SK-N-SH (cell line): ENCODE measurements around the gene SLC6A2. TPM values are rescaled to one million over a fixed set of nuclear protein-coding genes. Genes with fewer than 3 reads are reported as not detected.
A peak's percentile ranks its signal among the peaks of the same experiment; 100 is the strongest.

Experiments used
- CTCF ChIA-PET: fragments of 300-600, 350-600 bp; formaldehyde crosslinking; extraction: SDS; loops from one replicate; lab custom pipeline; 2021; lab: Yijun Ruan, JAX
- POLR2A ChIA-PET: fragments of 350-600 bp; sonication (Branson Sonifier 250); formaldehyde crosslinking; extraction: SDS; loops from one replicate; lab custom pipeline; 2020; ENCODE audit warnings: antibody characterized with exemption, inconsistent platforms; lab: Yijun Ruan, JAX
- DNase-seq: peaks from one replicate; pipeline ENCODE4 v3.0.0; 2012
- H2AFZ ChIP-seq: fragments of 200-600 bp; sonication (generic); 2 replicates; pipeline ENCODE4 v1.8.1; 2016; ENCODE audit warnings: antibody characterized with exemption, mild to moderate bottlenecking, low read depth
- H3F3A ChIP-seq: fragments of 200-600 bp; sonication (generic); replicated peaks from 2 replicates; pipeline ENCODE3; 2016; ENCODE audit warnings: antibody characterized with exemption, mild to moderate bottlenecking; ENCODE audit not compliant: insufficient read depth
- H3K27ac ChIP-seq, 2 experiments: fragments of 200-500 bp in 1 of 2; fragments of 200-600 bp in 1 of 2; sonication (Bioruptor generic) in 1 of 2; sonication (generic), shearing (Covaris generic) in 1 of 2; 2 replicates each; pipeline versions ENCODE4 v1.5.1 to v1.6.1; 2014 to 2016; ENCODE audit warnings: low read depth in 2 of 2, inconsistent platforms in 1 of 2, low read length in 1 of 2, mild to moderate bottlenecking in 1 of 2, mixed read lengths in 1 of 2
- H3K27me3 ChIP-seq: fragments of 200-600 bp; sonication (generic), shearing (Covaris generic); 2 replicates; pipeline ENCODE4 v1.6.1; 2016; ENCODE audit warnings: mixed run types; ENCODE audit not compliant: insufficient read depth
- H3K36me3 ChIP-seq, 2 experiments: fragments of 200-500 bp in 1 of 2; fragments of 200-600 bp in 1 of 2; sonication (Bioruptor generic) in 1 of 2; sonication (generic) in 1 of 2; replicated peaks in 1 of 2; 2 replicates each; pipeline versions ENCODE3 to v1.5.1; 2014 to 2016; ENCODE audit warnings: low read length in 1 of 2, mild to moderate bottlenecking in 1 of 2; ENCODE audit not compliant: insufficient read depth in 2 of 2, control insufficient read depth in 1 of 2
- H3K4me1 ChIP-seq, 2 experiments: fragments of 200-500 bp in 1 of 2; fragments of 200-600 bp in 1 of 2; sonication (Bioruptor generic) in 1 of 2; sonication (generic), shearing (Covaris generic) in 1 of 2; 2 replicates each; pipeline versions ENCODE4 v1.5.1 to v1.6.1; 2014 to 2016; ENCODE audit warnings: low read depth in 1 of 2, low read length in 1 of 2, mixed run types in 1 of 2; ENCODE audit not compliant: insufficient read depth in 2 of 2, control insufficient read depth in 1 of 2
- H3K4me2 ChIP-seq: fragments of 200-600 bp; sonication (generic), shearing (Covaris generic); 2 replicates; pipeline ENCODE4 v1.6.1; 2017; ENCODE audit warnings: mixed run types
- H3K4me3 ChIP-seq, 2 experiments: fragments of 200-500 bp in 1 of 2; fragments of 200-600 bp in 1 of 2; sonication (Bioruptor generic) in 1 of 2; sonication (generic), shearing (Covaris generic) in 1 of 2; 2 replicates each; pipeline versions ENCODE4 v1.5.1 to v1.8.1; 2014 to 2016; ENCODE audit warnings: low read depth in 2 of 2, inconsistent platforms in 1 of 2, low read length in 1 of 2, mild to moderate bottlenecking in 1 of 2, mixed read lengths in 1 of 2, moderate library complexity in 1 of 2
- H3K79me2 ChIP-seq: fragments of 200-600 bp; sonication (generic); 2 replicates; pipeline ENCODE4 v1.8.1; 2017; ENCODE audit warnings: mild to moderate bottlenecking; ENCODE audit not compliant: insufficient read depth
- H3K9ac ChIP-seq: fragments of 200-600 bp; sonication (generic); 2 replicates; pipeline ENCODE4 v1.6.1; 2017; ENCODE audit warnings: mixed run types
- H3K9me2 ChIP-seq: fragments of 200-600 bp; sonication (generic); 2 replicates; pipeline ENCODE4 v1.6.1; 2017; ENCODE audit warnings: mixed run types
- H3K9me3 ChIP-seq: fragments of 200-600 bp; sonication (generic); 2 replicates; pipeline ENCODE4 v1.6.1; 2017; ENCODE audit warnings: mixed run types, mild to moderate bottlenecking, moderate library complexity
- H4K20me1 ChIP-seq: fragments of 200-600 bp; sonication (generic); 2 replicates; pipeline ENCODE4 v1.6.1; 2017; ENCODE audit warnings: mild to moderate bottlenecking, mixed run types; ENCODE audit not compliant: insufficient read depth
- CHD2 ChIP-seq: fragments of 150-350 bp; IDR thresholded peaks from 2 replicates; pipeline ENCODE4 v1.6.1; 2018; ENCODE audit warnings: low read length; ENCODE audit not compliant: partially characterized antibody
- FOSL2 ChIP-seq: IDR thresholded peaks from 2 replicates; pipeline ENCODE4 v1.4.0; 2012; ENCODE audit warnings: low read depth, mild to moderate bottlenecking, moderate library complexity, borderline replicate concordance
- FOXJ3 ChIP-seq: sonication (generic); formaldehyde crosslinking; IDR thresholded peaks from 2 replicates; pipeline ENCODE4 v1.5.1; 2020; ENCODE audit warnings: mild to moderate bottlenecking, missing genetic modification reagents
- GABPA ChIP-seq: IDR thresholded peaks from 2 replicates; pipeline ENCODE4 v1.4.0; 2012; ENCODE audit warnings: low read depth, mild to moderate bottlenecking
- IRF3 ChIP-seq: fragments of 150-350 bp; IDR thresholded peaks from 2 replicates; pipeline ENCODE4 v1.6.1; 2016; ENCODE audit warnings: mild to moderate bottlenecking, low read depth, low read length
- JUND ChIP-seq: IDR thresholded peaks from 2 replicates; pipeline ENCODE4 v1.4.0; 2012
- MEF2A ChIP-seq: IDR thresholded peaks from 2 replicates; pipeline ENCODE4 v1.4.0; 2012; ENCODE audit warnings: low read depth, borderline replicate concordance
- NRF1 ChIP-seq: IDR thresholded peaks from 2 replicates; pipeline ENCODE4 v1.6.1; 2012; ENCODE audit warnings: low read depth, mild to moderate bottlenecking, low read length
- POLR2AphosphoS5 ChIP-seq: IDR thresholded peaks from 2 replicates; pipeline ENCODE4 v1.6.1; 2012; ENCODE audit warnings: low read depth, low read length
- RCOR1 ChIP-seq: fragments of 150-350 bp; IDR thresholded peaks from 2 replicates; pipeline ENCODE4 v1.6.1; 2017; ENCODE audit warnings: antibody characterized with exemption, low read length
- REST ChIP-seq: IDR thresholded peaks from 2 replicates; pipeline ENCODE4 v1.6.1; 2012; ENCODE audit warnings: mild to moderate bottlenecking, low read depth, low read length, moderate library complexity
- RFX5 ChIP-seq: IDR thresholded peaks from 2 replicates; pipeline ENCODE4 v1.6.1; 2012; ENCODE audit warnings: mild to moderate bottlenecking, improper control_type of control experiment, low read length
- SMC3 ChIP-seq: IDR thresholded peaks from 2 replicates; pipeline ENCODE4 v1.6.1; 2012; ENCODE audit warnings: low read depth, low read length, improper control_type of control experiment
- TAF1 ChIP-seq: IDR thresholded peaks from 2 replicates; pipeline ENCODE4 v1.6.1; 2012; ENCODE audit warnings: low read depth, mild to moderate bottlenecking, low read length, moderate library complexity, borderline replicate concordance
- USF1 ChIP-seq: IDR thresholded peaks from 2 replicates; pipeline ENCODE4 v1.4.0; 2012; ENCODE audit warnings: low read depth, borderline replicate concordance
- WGBS: methylation state at CpG from one replicate; pipeline ENCODE4 v1.1.6; 2017; ENCODE audit warnings: low lambda C conversion rate; 5-methylcytosine and 5-hydroxymethylcytosine counted together
- polyA plus RNA-seq, 3 experiments: library from polyadenylated mRNA; depleted of rRNA; stranded (reverse); fragments of >200 nt; gene quantifications; 2 replicates each; pipeline ENCODE4 v1.2.3, GENCODE V29; 2012
- TF ChIP-seq, protein P1 (sequence below): IDR thresholded peaks from 2 replicates; pipeline ENCODE4 v1.4.0; 2012; ENCODE audit warnings: low read depth

SLC6A2 gene
- polyA plus RNA-seq, 1 of the 3 experiments (the other 2 are of a cell fraction), result 3.3 TPM

DNA sequence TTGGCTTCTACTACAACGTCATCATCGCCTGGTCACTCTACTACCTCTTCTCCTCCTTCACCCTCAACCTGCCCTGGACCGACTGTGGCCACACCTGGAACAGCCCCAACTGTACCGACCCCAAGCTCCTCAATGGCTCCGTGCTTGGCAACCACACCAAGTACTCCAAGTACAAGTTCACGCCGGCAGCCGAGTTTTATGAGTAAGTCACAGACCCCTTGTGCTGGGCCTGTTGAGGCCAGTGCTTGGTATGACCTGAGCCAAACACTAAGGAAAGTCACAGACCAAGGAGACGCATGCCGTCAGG is 16.1 kb downstream of the SLC6A2 start:
- ChIA-PET CTCF (no interaction called here), POLR2A (interaction anchor here (1.6 kb wide), 1 partner anchor 10 kb away, joined by 6 read pairs; no protein-coding TSS in a partner anchor)
- Histone ChIP-seq H3K4me3 (no peak overlapping the region), H2AFZ (no peak overlapping the region), H4K20me1 (no peaks in the 10 kb centered on the region), H3F3A (no peaks in the 10 kb centered on the region), H3K9ac (no peak overlapping the region), H3K9me2 (no peaks in the 10 kb centered on the region), H3K4me1 (peaks cover 0 to 29% of the 10 kb centered on the region in 2 experiments; a peak in 1 of 4 replicates), H3K27ac (peak overlapping the region in 1 of 2 experiments; percentile 22; a peak in 1 of 4 replicates), H3K79me2 (no peaks in the 10 kb centered on the region), H3K36me3 (peaks cover 0 to 32% of the 10 kb centered on the region in 2 experiments), H3K4me2 (no peak overlapping the region), H3K27me3 (no peaks in the 10 kb centered on the region), H3K9me3 (no peaks in the 10 kb centered on the region)
- 75% methylated on average over 7 of the region's 10 CpGs for WGBS
- TF ChIP-seq FOXJ3 (no peak), FOSL2 (no peak), MEF2A (no peak), RCOR1 (no peak), USF1 (no peak), REST (no peak), RFX5 (no peak), POLR2AphosphoS5 (no peak), NRF1 (no peak), IRF3 (no peak), GABPA (no peak)
- TF ChIP-seq, protein P1, sequence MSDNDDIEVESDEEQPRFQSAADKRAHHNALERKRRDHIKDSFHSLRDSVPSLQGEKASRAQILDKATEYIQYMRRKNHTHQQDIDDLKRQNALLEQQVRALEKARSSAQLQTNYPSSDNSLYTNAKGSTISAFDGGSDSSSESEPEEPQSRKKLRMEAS, result no peak
- DNase-seq, result no peak

DNA sequence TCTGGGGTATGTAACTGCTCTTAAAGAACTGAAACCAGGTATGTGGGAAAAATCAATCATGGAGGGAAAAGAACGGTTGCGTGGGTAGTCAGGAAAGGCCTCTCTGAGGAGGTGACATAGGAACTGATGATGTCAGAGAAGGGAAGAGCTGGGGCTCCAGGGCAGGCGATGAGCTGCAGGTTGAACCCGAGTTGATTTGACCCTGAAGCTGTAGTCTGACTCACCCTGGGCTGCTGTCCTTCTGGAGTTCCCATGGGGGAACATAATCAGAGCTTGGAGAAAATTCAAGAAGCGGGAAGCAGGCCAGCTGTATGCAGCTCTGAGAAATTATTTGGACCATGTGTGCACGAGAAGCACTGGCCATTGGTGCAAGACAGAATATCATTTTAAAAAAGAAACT is 16.7 kb downstream of the SLC6A2 start:
- ChIA-PET POLR2A (no interaction called here), CTCF (interaction anchor here (1.4 kb wide), 1 partner anchor 207 kb away, joined by 6 read pairs; no protein-coding TSS in a partner anchor)
- no peak for DNase-seq
- WGBS, result 49% methylated on average over 6 of the region's 6 CpGs
- TF ChIP-seq TAF1, result no peak
- no peak for TF ChIP-seq POLR2AphosphoS5
- no peak for TF ChIP-seq MEF2A
- TF ChIP-seq CHD2, result no peak
- no peak for TF ChIP-seq JUND
- no peak for TF ChIP-seq SMC3
- no peak for TF ChIP-seq NRF1
- H3K4me1 ChIP-seq, result peaks cover 0 to 27% of the 10 kb centered on the region in 2 experiments; a peak in 1 of 4 replicates
- no peak overlapping the region for H2AFZ ChIP-seq
- no peak overlapping the region for H3K4me3 ChIP-seq
- no peaks in the 10 kb centered on the region for H3F3A ChIP-seq
- no peaks in the 10 kb centered on the region for H3K9me2 ChIP-seq
- H3K9me3 ChIP-seq, result no peaks in the 10 kb centered on the region
- H3K27me3 ChIP-seq, result no peaks in the 10 kb centered on the region
- no peak overlapping the region for H3K4me2 ChIP-seq
- no peaks in the 10 kb centered on the region for H3K79me2 ChIP-seq
- H3K27ac ChIP-seq, result peak overlapping the region in 1 of 2 experiments; percentile 2; a peak in 1 of 4 replicates
- peaks cover 0 to 33% of the 10 kb centered on the region in 2 experiments for H3K36me3 ChIP-seq
- H3K9ac ChIP-seq, result no peak overlapping the region
- no peaks in the 10 kb centered on the region for H4K20me1 ChIP-seq
